IMR-90 (cell line): ENCODE measurements around the gene SHC1. TPM values are rescaled to one million over a fixed set of nuclear protein-coding genes. Genes with fewer than 3 reads are reported as not detected.

Experiments
- ATAC-seq: fragments of 200-7000 bp; cut with Tn5 transposase; 2 replicates; pipeline ENCODE4 v1.9.1; 2020; ENCODE audit warnings: low read depth, mild to moderate bottlenecking, moderate library complexity
- BruUV-seq: library from RNA; stranded (reverse); fragments of 400-500 nt; replicated peaks from 2 replicates; lab custom pipeline; 2021; lab: Mats Ljungman, UMichigan
- CTCF ChIA-PET: fragments of 300-600 bp; formaldehyde crosslinking; extraction: SDS; loops from one replicate; lab custom pipeline; 2021; ENCODE audit warnings: antibody characterized with exemption; lab: Yijun Ruan, JAX
- POLR2A ChIA-PET: fragments of 300-600 bp; sonication (Branson Sonifier 250); formaldehyde crosslinking; loops from one replicate; lab custom pipeline; 2022; ENCODE audit warnings: antibody characterized with exemption; ENCODE audit not compliant: unreplicated experiment; lab: Charles Lee
- DNase-seq: peaks from one replicate; pipeline ENCODE4 v3.0.0; 2013
- H2AFZ ChIP-seq: replicated peaks from 2 replicates; pipeline ENCODE3; 2013; ENCODE audit warnings: low read length, mild to moderate bottlenecking; ENCODE audit not compliant: poor library complexity
- H2AK5ac ChIP-seq: 2 replicates; pipeline ENCODE4 v1.6.1; 2013; ENCODE audit warnings: low read depth, low read length, inconsistent platforms
- H2AK9ac ChIP-seq: replicated peaks from 2 replicates; pipeline ENCODE3; 2013; ENCODE audit warnings: mild to moderate bottlenecking, low read depth, low read length, moderate library complexity; ENCODE audit not compliant: poor library complexity
- H2BK120ac ChIP-seq: 2 replicates; pipeline ENCODE4 v1.6.1; 2013; ENCODE audit warnings: low read depth, low read length, inconsistent platforms
- H2BK15ac ChIP-seq: 3 replicates; pipeline ENCODE4 v1.6.1; 2013; ENCODE audit warnings: low read depth, low read length, inconsistent platforms
- H2BK20ac ChIP-seq: 2 replicates; pipeline ENCODE4 v1.6.1; 2013; ENCODE audit warnings: low read depth, mild to moderate bottlenecking, inconsistent platforms, low read length, moderate library complexity
- H2BK5ac ChIP-seq: 2 replicates; pipeline ENCODE4 v1.6.1; 2013; ENCODE audit warnings: mild to moderate bottlenecking, low read depth, low read length, inconsistent platforms; ENCODE audit not compliant: poor library complexity, severe bottlenecking
- H3K14ac ChIP-seq: replicated peaks from 2 replicates; pipeline ENCODE4 v1.6.1; 2013; ENCODE audit warnings: low read depth, low read length, inconsistent platforms
- H3K18ac ChIP-seq: 2 replicates; pipeline ENCODE4 v1.6.1; 2013; ENCODE audit warnings: low read depth, low read length, control low read depth
- H3K23ac ChIP-seq: 2 replicates; pipeline ENCODE4 v1.6.1; 2013; ENCODE audit warnings: low read depth, low read length, inconsistent platforms
- H3K27ac ChIP-seq: 2 replicates; pipeline ENCODE4 v1.5.1; 2013; ENCODE audit warnings: mild to moderate bottlenecking, control low read depth, low read length; ENCODE audit not compliant: insufficient read depth
- H3K27me3 ChIP-seq: 2 replicates; pipeline ENCODE4 v1.6.1; 2013; ENCODE audit warnings: low read length; ENCODE audit not compliant: control insufficient read depth, insufficient read depth
- H3K36me3 ChIP-seq: 2 replicates; pipeline ENCODE4 v1.6.1; 2013; ENCODE audit warnings: low read length, mixed read lengths; ENCODE audit not compliant: control insufficient read depth, insufficient read depth
- H3K4ac ChIP-seq: 2 replicates; pipeline ENCODE4 v1.6.1; 2013; ENCODE audit warnings: low read depth, low read length, inconsistent platforms
- H3K4me1 ChIP-seq: 2 replicates; pipeline ENCODE4 v1.6.1; 2013; ENCODE audit warnings: low read length, mixed read lengths; ENCODE audit not compliant: control insufficient read depth, insufficient read depth
- H3K4me2 ChIP-seq: 2 replicates; pipeline ENCODE4 v1.6.1; 2013; ENCODE audit warnings: low read depth, mild to moderate bottlenecking, control low read depth, low read length, moderate library complexity
- H3K4me3 ChIP-seq: 2 replicates; pipeline ENCODE4 v1.5.1; 2013; ENCODE audit warnings: low read depth, mild to moderate bottlenecking, control low read depth, low read length, moderate library complexity; ENCODE audit not compliant: insufficient read depth
- H3K56ac ChIP-seq: 2 replicates; pipeline ENCODE4 v1.6.1; 2013; ENCODE audit warnings: low read length, inconsistent platforms; ENCODE audit not compliant: insufficient read depth; ENCODE audit errors: extremely low read depth
- H3K79me1 ChIP-seq, 2 experiments: 2 replicates each; pipeline ENCODE4 v1.6.1; 2013; ENCODE audit warnings: low read length in 2 of 2, inconsistent platforms in 1 of 2, low read depth in 1 of 2
- H3K9ac ChIP-seq: 2 replicates; pipeline ENCODE4 v1.6.1; 2013; ENCODE audit warnings: low read depth, low read length, control low read depth
- H3K9me1 ChIP-seq: 2 replicates; pipeline ENCODE4 v1.6.1; 2013; ENCODE audit warnings: low read length, inconsistent platforms; ENCODE audit not compliant: insufficient read depth
- H3K9me3 ChIP-seq: 2 replicates; pipeline ENCODE4 v1.6.1; 2013; ENCODE audit warnings: low read length; ENCODE audit not compliant: control insufficient read depth, insufficient read depth
- H4K20me1 ChIP-seq: 2 replicates; pipeline ENCODE4 v1.6.1; 2013; ENCODE audit warnings: low read length, inconsistent platforms; ENCODE audit not compliant: insufficient read depth
- H4K5ac ChIP-seq: 2 replicates; pipeline ENCODE4 v1.6.1; 2013; ENCODE audit warnings: mild to moderate bottlenecking, low read depth, low read length, control low read depth
- H4K8ac ChIP-seq, 2 experiments: 2 replicates each; pipeline ENCODE4 v1.6.1; 2013; ENCODE audit warnings: low read depth in 2 of 2, low read length in 2 of 2, control low read depth in 1 of 2, inconsistent platforms in 1 of 2
- H4K91ac ChIP-seq: 2 replicates; pipeline ENCODE4 v1.6.1; 2013; ENCODE audit warnings: low read depth, low read length, inconsistent platforms; ENCODE audit not compliant: insufficient read depth
- FOS ChIP-seq: fragments of 150-350 bp; IDR thresholded peaks from 2 replicates; pipeline ENCODE4 v1.6.1; 2016; ENCODE audit warnings: low read depth, low read length
- MAZ ChIP-seq: IDR thresholded peaks from 2 replicates; pipeline ENCODE4 v1.6.1; 2012; ENCODE audit warnings: low read depth, mild to moderate bottlenecking, low read length, improper control_type of control experiment, moderate library complexity, borderline replicate concordance
- MXI1 ChIP-seq: IDR thresholded peaks from 2 replicates; pipeline ENCODE4 v1.6.1; 2012; ENCODE audit warnings: low read depth, mild to moderate bottlenecking, low read length, moderate library complexity, borderline replicate concordance
- WGBS, 2 experiments: methylation state at CpG; one replicate each; pipeline versions ENCODE4 v1.1.5 to v1.1.7; 2013; ENCODE audit warnings: missing lambda C conversion rate in 2 of 2; ENCODE audit not compliant: insufficient read length in 1 of 2; ENCODE audit errors: extremely low coverage in 2 of 2; 5-methylcytosine and 5-hydroxymethylcytosine counted together
- dilution Hi-C: fragments of 300-500 bp; cut with HindIII; formaldehyde crosslinking; loops from one replicate; pipeline ENCODE4 v1.14.3; 2018; ENCODE audit warnings: low sequenced_read_pairs; ENCODE audit not compliant: unreplicated experiment
- in situ Hi-C: fragments of 300-500 bp; cut with MboI; formaldehyde crosslinking; loops from 3 replicates; pipeline ENCODE4 v1.14.3; 2019; ENCODE audit warnings: low sequenced_read_pairs, inconsistent platforms, mixed read lengths
- intact Hi-C: fragments of 100-400 bp; cut with micrococcal nuclease; formaldehyde crosslinking; loops from 2 replicates; pipeline ENCODE4 v1.10.0; 2022
- polyA plus RNA-seq, 3 experiments: library from polyadenylated mRNA; depleted of rRNA; stranded (reverse); fragments of >200 nt; gene quantifications; 2 replicates each; pipeline ENCODE4 v1.2.3, GENCODE V29; 2012; ENCODE audit warnings: low replicate concordance in 1 of 3
- total RNA-seq: library from RNA; depleted of rRNA; stranded (reverse); fragments of >200 nt; gene quantifications from 2 replicates; pipeline ENCODE4 v1.2.3, GENCODE V29; 2012
- TF ChIP-seq, protein P1 (sequence below): fragments of 150-350 bp; IDR thresholded peaks from 2 replicates; pipeline ENCODE4 v1.6.1; 2017; ENCODE audit warnings: mild to moderate bottlenecking, antibody characterized with exemption, low read length, low read depth
- TF ChIP-seq, protein P2 (sequence below): conservative IDR thresholded peaks from 2 replicates; pipeline ENCODE4 v1.5.1; 2012; ENCODE audit warnings: mild to moderate bottlenecking, low read depth, low read length, improper control_type of control experiment

SHC1 gene
- total and polyA plus RNA-seq, 2 of the 4 experiments (the other 2 are of a cell fraction), result 352 to 355 TPM

DNA sequence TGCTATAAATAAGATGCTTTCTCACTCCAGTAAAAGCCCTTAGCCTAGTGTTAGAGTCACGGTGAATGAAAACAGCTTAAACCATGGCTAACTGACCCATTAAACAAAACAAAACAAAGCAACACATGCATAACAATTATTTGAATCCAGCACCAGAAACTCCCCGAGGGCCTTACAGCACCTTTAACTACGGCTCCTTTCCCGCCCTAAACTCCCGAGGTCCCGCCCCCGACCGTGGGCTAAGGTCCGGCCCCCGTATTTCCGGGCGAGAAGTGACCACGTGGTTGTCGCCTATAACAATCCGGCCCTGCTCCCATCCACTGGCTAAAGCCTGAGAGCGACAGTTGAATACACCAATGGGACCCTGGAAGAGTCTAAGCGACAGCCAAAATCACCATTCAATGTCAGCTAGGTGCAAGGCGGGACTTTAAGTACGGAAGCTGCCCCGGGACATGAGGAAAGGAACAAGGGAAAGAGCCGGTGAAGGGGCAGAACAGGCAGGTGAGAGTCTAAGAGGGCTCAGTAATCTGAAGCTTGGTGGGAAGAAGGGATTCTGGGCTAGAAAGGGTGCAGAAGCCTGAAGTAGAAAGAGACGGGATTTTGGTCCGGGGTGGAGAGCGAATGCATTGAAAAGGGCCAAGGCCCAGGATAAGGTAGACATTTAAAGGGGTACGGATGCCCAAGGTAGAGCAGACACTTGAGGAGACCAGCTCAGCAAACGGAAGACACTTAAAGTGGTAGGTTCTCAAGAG lies 12.5 kb upstream of the SHC1 start, which contains the start of gene FLAD1:
Gene FLAD1 (plus strand): TSS at position 448 of the 752 bp plus-strand sequence. CDS start 351 bp downstream, outside the sequence.
- 0% methylated on average over 19 of the region's 26 CpGs; no CpG with 5 or more reads in 1 of the 2 experiments for WGBS, 2 experiments
- H3K36me3 ChIP-seq, result peaks cover 6% of the 10 kb centered on the region
- no TSS peak for BruUV-seq
- no peaks in the 10 kb centered on the region for H4K20me1 ChIP-seq
- 0 out of 2 replicates have a peak, but pooled peaks cover 3% of the 10 kb centered on the region for H3K9me1 ChIP-seq
- H3K56ac ChIP-seq, result peak within 1 kb of the TSS; percentile 80
- intact Hi-C loops, result no loop called here
- H3K27ac ChIP-seq, result peak within 1 kb of the TSS; percentile 40
- no peak within 1 kb of the TSS for H2BK120ac ChIP-seq
- no peak within 1 kb of the TSS; the same call in 1 of the 2 replicates for H3K18ac ChIP-seq
- peaks cover 3% of the 10 kb centered on the region for H3K4me1 ChIP-seq
- H3K79me1 ChIP-seq, result peaks cover 13 to 47% of the 10 kb centered on the region in 2 experiments; a peak in 3 of 4 replicates
- peak within 1 kb of the TSS; percentile 44 for H2BK5ac ChIP-seq
- H4K8ac ChIP-seq, result peak within 1 kb of the TSS; percentile 71 to 95
- in situ Hi-C loops, result no loop called here
- H3K9ac ChIP-seq, result peak within 1 kb of the TSS; percentile 92
- peak within 1 kb of the TSS; percentile 88 for H2AK9ac ChIP-seq
- H3K4me3 ChIP-seq, result peak within 1 kb of the TSS; percentile 78
- ChIA-PET CTCF (interaction anchor here (1.8 kb wide), 1 partner anchor 12 kb away, joined by 5 read pairs; the partner anchor contains the start of gene SHC1), POLR2A (interaction anchor here (1.0 to 1.1 kb wide), 2 partner anchors 10 kb away, joined by 3 to 5 read pairs; no protein-coding TSS in a partner anchor)
- no peaks in the 10 kb centered on the region for H3K27me3 ChIP-seq
- peak; percentile 100 for DNase-seq
- peak within 1 kb of the TSS; percentile 90 for H2AFZ ChIP-seq
- H3K23ac ChIP-seq, result peak within 1 kb of the TSS; percentile 72; the same call in 1 of the 2 replicates
- TF ChIP-seq FOS (peak; percentile 74; the same call in 1 of the 2 replicates), MAZ (peak; percentile 13; the same call in 1 of the 2 replicates), MXI1 (peak; percentile 80)
- TF ChIP-seq, protein P1, sequence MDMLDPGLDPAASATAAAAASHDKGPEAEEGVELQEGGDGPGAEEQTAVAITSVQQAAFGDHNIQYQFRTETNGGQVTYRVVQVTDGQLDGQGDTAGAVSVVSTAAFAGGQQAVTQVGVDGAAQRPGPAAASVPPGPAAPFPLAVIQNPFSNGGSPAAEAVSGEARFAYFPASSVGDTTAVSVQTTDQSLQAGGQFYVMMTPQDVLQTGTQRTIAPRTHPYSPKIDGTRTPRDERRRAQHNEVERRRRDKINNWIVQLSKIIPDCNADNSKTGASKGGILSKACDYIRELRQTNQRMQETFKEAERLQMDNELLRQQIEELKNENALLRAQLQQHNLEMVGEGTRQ, result peak; percentile 94
- TF ChIP-seq, protein P2, sequence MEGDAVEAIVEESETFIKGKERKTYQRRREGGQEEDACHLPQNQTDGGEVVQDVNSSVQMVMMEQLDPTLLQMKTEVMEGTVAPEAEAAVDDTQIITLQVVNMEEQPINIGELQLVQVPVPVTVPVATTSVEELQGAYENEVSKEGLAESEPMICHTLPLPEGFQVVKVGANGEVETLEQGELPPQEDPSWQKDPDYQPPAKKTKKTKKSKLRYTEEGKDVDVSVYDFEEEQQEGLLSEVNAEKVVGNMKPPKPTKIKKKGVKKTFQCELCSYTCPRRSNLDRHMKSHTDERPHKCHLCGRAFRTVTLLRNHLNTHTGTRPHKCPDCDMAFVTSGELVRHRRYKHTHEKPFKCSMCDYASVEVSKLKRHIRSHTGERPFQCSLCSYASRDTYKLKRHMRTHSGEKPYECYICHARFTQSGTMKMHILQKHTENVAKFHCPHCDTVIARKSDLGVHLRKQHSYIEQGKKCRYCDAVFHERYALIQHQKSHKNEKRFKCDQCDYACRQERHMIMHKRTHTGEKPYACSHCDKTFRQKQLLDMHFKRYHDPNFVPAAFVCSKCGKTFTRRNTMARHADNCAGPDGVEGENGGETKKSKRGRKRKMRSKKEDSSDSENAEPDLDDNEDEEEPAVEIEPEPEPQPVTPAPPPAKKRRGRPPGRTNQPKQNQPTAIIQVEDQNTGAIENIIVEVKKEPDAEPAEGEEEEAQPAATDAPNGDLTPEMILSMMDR, result no peak
- peak; percentile 100 for ATAC-seq
- H2BK20ac ChIP-seq, result no peak within 1 kb of the TSS
- dilution Hi-C loops, result no loop called here
- peak within 1 kb of the TSS; percentile 89 for H3K14ac ChIP-seq
- H3K9me3 ChIP-seq, result no peaks in the 10 kb centered on the region
- H4K5ac ChIP-seq, result peak within 1 kb of the TSS; percentile 74
- peak within 1 kb of the TSS; percentile 49 for H4K91ac ChIP-seq
- peak within 1 kb of the TSS; percentile 57 for H2AK5ac ChIP-seq
- H3K4me2 ChIP-seq, result peak within 1 kb of the TSS; percentile 87
- no peak within 1 kb of the TSS; the same call in 2 of the 3 replicates for H2BK15ac ChIP-seq
- H3K4ac ChIP-seq, result peak within 1 kb of the TSS; percentile 70
